K562 (cell line): ENCODE data around the gene TMEM117. TPM values are rescaled to one million over a fixed set of nuclear protein-coding genes. Genes with fewer than 3 reads are reported as not detected.

ENCODE experiments used
- CSDE1 ChIP-seq, 2 experiments: fragments of 450-650 bp; IDR thresholded peaks; 2 replicates each; pipeline ENCODE4 v1.6.1; 2016; ENCODE audit warnings: mild to moderate bottlenecking in 1 of 2
- DNMT1 ChIP-seq: fragments of 450-650 bp; IDR thresholded peaks from 2 replicates; pipeline ENCODE4 v1.6.1; 2016; ENCODE audit warnings: antibody characterized with exemption, mild to moderate bottlenecking
- FOXA3 ChIP-seq, 2 experiments: fragments of 450-650 bp in 1 of 2; sonication (generic) in 1 of 2; formaldehyde crosslinking; IDR thresholded peaks in 1 of 2; conservative IDR thresholded peaks in 1 of 2; 2 replicates each; pipeline versions ENCODE4 v1.4.0 to v1.8.0; 2020 to 2022; ENCODE audit warnings: mild to moderate bottlenecking in 2 of 2, missing genetic modification reagents in 1 of 2
- IFI16 ChIP-seq: fragments of 250-450 bp; sonication (Bioruptor Pico); IDR thresholded peaks from 2 replicates; pipeline ENCODE4 v2.1.2; 2022; ENCODE audit warnings: mild to moderate bottlenecking, inconsistent platforms
- LCOR ChIP-seq: sonication (generic); formaldehyde crosslinking; IDR thresholded peaks from 2 replicates; pipeline ENCODE4 v1.8.0; 2022; ENCODE audit warnings: mild to moderate bottlenecking, missing genetic modification reagents
- MAFG ChIP-seq: fragments of 450-650 bp; conservative IDR thresholded peaks from 2 replicates; pipeline ENCODE4 v1.6.1; 2016; ENCODE audit warnings: missing genetic modification characterization, missing compliant biosample characterization
- NFATC3 ChIP-seq: fragments of 450-650 bp; IDR thresholded peaks from 2 replicates; pipeline ENCODE4 v1.6.1; 2017; ENCODE audit warnings: mild to moderate bottlenecking
- RBM17 ChIP-seq: fragments of 200-400 bp; formaldehyde crosslinking; IDR thresholded peaks from 2 replicates; pipeline ENCODE4 v1.6.1; 2017; ENCODE audit warnings: low read depth, mild to moderate bottlenecking, low read length, borderline replicate concordance
- RHOXF2B ChIP-seq: fragments of 250-450 bp; sonication (Bioruptor Pico); conservative IDR thresholded peaks from 2 replicates; pipeline ENCODE4 v1.5.1; 2021
- SP2 ChIP-seq: IDR thresholded peaks from 2 replicates; pipeline ENCODE4 v1.6.1; 2011; ENCODE audit warnings: mild to moderate bottlenecking, low read depth, low read length, moderate library complexity; ENCODE audit not compliant: poor library complexity, severe bottlenecking; ENCODE audit errors: extremely low read depth
- ZBED1 ChIP-seq: IDR thresholded peaks from 2 replicates; pipeline ENCODE4 v1.6.1; 2014
- ZNF174 ChIP-seq: fragments of 250-450 bp; sonication (Bioruptor Pico); IDR thresholded peaks from 2 replicates; pipeline ENCODE4 v1.4.0; 2020; ENCODE audit warnings: mild to moderate bottlenecking
- polyA plus RNA-seq, 8 experiments: library from polyadenylated mRNA; depleted of rRNA in 4 of 8; stranded (reverse) in 5 of 8; unstranded in 3 of 8; fragments of >200 nt; fragmentation: Nextera tagmentation in 2 of 8; fragmentation: Illumina TruSeq in 1 of 8; extraction: Ambion mirVana in 2 of 8; extraction: Trizol in 1 of 8; gene quantifications; 2 replicates each; pipeline versions ENCODE4 v1.2.1 to v1.2.3, GENCODE V29; 2011 to 2014; ENCODE audit warnings: inconsistent platforms in 1 of 8, missing spikeins in 1 of 8
- total RNA-seq, 7 experiments: library from RNA; depleted of rRNA in 6 of 7; stranded (reverse); fragments of >200 nt in 6 of 7; fragmentation: Illumina TruSeq in 2 of 7; extraction: Trizol in 2 of 7; gene quantifications; 2 replicates each; pipeline versions ENCODE4 v1.2.1 to v1.2.3, GENCODE V29; 2011 to 2021; ENCODE audit warnings: low replicate concordance in 1 of 7
- TF ChIP-seq, protein P1 (sequence below): fragments of 450-650 bp; formaldehyde crosslinking; IDR thresholded peaks from 2 replicates; pipeline ENCODE4 v1.4.0; 2020; ENCODE audit warnings: mild to moderate bottlenecking
- TF ChIP-seq, protein P2 (sequence below): sonication (generic); formaldehyde crosslinking; IDR thresholded peaks from 2 replicates; pipeline ENCODE4 v1.8.0; 2022; ENCODE audit warnings: mild to moderate bottlenecking, missing genetic modification reagents, borderline replicate concordance
- TF ChIP-seq, protein P3 (sequence below), 3 experiments: fragments of 200-800 bp in 1 of 3; fragments of 250-450 bp in 1 of 3; fragments of 450-650 bp in 1 of 3; sonication (Bioruptor Pico) in 1 of 3; sonication (Bioruptor generic) in 1 of 3; formaldehyde crosslinking in 1 of 3; IDR thresholded peaks; 2 replicates each; pipeline versions ENCODE4 v1.6.1 to v1.8.0; 2016 to 2022; ENCODE audit warnings: mild to moderate bottlenecking in 2 of 3, missing genetic modification characterization in 2 of 3, missing compliant biosample characterization in 1 of 3, moderate library complexity in 1 of 3
- TF ChIP-seq, protein P4 (sequence below): fragments of 250-450 bp; sonication (Bioruptor Pico); IDR thresholded peaks from 2 replicates; pipeline ENCODE4 v1.8.0; 2021; ENCODE audit warnings: mild to moderate bottlenecking, moderate library complexity
- TF ChIP-seq, protein P5 (sequence below): conservative IDR thresholded peaks from 2 replicates; pipeline ENCODE4 v1.6.1; 2011; ENCODE audit warnings: low read depth, mild to moderate bottlenecking, low read length; ENCODE audit not compliant: control insufficient read depth

Gene TMEM117
- total and polyA plus RNA-seq, 9 of the 15 experiments (the other 6 are each of a cell fraction or from before 2014, with no cell fraction given) = 0.31 to 2.8 (median 1.0) TPM

DNA sequence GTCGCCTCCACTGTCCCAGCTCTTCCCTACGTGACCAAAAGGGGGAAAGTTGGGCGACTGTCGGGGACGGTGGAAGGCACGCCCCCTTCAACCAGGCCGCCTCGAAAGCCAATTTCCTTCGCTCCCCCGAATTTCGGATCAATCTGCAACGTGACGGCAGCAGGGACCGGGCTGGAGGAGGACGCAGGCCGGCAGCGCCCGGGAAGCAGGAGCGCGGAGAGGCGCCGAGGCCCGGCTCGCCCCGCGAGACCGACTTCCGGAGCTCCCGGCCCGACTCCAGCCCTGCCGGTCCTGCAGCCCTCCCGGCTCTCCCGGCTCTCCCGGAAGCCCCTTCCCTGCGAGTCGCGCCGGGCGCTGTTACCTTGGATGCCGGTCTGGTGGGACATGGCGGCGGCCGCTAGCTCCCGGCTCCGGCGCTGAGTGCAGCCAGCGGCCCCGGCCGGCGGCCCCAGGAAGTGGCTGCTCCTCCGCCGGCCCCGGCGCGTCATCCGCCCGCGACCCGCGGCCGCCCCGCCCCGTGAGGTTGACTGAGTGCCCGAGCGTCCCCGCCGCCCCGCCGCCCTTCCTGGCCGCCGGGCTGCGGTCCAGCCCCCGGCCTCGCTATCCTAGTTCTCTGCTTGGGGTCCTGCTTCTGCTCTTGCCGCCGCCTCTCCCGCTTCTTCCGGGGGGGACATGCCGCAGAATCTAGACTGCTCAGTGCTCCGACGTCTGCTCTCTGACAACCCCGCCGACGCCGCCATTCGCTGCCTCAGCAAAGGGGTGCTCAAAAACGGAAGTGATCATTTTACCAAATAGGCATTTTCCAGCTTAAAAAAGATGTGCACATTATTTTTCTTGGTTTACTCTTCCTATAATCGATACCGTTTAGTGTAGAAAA, 29.8 kb upstream of the TMEM117 start, which contains the start of gene TWF1 (continued):
- TF ChIP-seq RBM17 (no peak), NFATC3 (no peak), IFI16 (CRISPR knock-in tag) (no peak), RHOXF2B (no peak), SP2 (no peak), ZBED1 (no peak), CSDE1 (IDR thresholded peaks at IDR 0.05) (no peak), MAFG (tag) (peak; percentile 59), ZNF174 (CRISPR knock-in tag) (no peak), FOXA3 (CRISPR knock-in tag; conservative IDR thresholded peaks at IDR 0.05 in 1 of 2, IDR thresholded peaks at IDR 0.05 in 1 of 2) (no peak), LCOR (CRISPR knock-in tag) (no peak), DNMT1 (no peak)
- TF ChIP-seq, protein P1, sequence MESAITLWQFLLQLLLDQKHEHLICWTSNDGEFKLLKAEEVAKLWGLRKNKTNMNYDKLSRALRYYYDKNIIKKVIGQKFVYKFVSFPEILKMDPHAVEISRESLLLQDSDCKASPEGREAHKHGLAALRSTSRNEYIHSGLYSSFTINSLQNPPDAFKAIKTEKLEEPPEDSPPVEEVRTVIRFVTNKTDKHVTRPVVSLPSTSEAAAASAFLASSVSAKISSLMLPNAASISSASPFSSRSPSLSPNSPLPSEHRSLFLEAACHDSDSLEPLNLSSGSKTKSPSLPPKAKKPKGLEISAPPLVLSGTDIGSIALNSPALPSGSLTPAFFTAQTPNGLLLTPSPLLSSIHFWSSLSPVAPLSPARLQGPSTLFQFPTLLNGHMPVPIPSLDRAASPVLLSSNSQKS (CRISPR knock-in tag) = no peak
- TF ChIP-seq, protein P2, sequence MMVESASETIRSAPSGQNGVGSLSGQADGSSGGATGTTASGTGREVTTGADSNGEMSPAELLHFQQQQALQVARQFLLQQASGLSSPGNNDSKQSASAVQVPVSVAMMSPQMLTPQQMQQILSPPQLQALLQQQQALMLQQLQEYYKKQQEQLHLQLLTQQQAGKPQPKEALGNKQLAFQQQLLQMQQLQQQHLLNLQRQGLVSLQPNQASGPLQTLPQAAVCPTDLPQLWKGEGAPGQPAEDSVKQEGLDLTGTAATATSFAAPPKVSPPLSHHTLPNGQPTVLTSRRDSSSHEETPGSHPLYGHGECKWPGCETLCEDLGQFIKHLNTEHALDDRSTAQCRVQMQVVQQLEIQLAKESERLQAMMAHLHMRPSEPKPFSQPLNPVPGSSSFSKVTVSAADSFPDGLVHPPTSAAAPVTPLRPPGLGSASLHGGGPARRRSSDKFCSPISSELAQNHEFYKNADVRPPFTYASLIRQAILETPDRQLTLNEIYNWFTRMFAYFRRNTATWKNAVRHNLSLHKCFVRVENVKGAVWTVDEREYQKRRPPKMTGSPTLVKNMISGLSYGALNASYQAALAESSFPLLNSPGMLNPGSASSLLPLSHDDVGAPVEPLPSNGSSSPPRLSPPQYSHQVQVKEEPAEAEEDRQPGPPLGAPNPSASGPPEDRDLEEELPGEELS = 0 out of 2 replicates have a peak, but pooled peaks have one; percentile 36
- TF ChIP-seq, protein P3, sequence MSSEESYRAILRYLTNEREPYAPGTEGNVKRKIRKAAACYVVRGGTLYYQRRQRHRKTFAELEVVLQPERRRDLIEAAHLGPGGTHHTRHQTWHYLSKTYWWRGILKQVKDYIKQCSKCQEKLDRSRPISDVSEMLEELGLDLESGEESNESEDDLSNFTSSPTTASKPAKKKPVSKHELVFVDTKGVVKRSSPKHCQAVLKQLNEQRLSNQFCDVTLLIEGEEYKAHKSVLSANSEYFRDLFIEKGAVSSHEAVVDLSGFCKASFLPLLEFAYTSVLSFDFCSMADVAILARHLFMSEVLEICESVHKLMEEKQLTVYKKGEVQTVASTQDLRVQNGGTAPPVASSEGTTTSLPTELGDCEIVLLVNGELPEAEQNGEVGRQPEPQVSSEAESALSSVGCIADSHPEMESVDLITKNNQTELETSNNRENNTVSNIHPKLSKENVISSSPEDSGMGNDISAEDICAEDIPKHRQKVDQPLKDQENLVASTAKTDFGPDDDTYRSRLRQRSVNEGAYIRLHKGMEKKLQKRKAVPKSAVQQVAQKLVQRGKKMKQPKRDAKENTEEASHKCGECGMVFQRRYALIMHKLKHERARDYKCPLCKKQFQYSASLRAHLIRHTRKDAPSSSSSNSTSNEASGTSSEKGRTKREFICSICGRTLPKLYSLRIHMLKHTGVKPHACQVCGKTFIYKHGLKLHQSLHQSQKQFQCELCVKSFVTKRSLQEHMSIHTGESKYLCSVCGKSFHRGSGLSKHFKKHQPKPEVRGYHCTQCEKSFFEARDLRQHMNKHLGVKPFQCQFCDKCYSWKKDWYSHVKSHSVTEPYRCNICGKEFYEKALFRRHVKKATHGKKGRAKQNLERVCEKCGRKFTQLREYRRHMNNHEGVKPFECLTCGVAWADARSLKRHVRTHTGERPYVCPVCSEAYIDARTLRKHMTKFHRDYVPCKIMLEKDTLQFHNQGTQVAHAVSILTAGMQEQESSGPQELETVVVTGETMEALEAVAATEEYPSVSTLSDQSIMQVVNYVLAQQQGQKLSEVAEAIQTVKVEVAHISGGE (CRISPR knock-in tag; IDR thresholded peaks at IDR 0.05) = peak in 1 of 3 experiments; percentile 84; a peak in 2 of 6 replicates
- TF ChIP-seq, protein P4, sequence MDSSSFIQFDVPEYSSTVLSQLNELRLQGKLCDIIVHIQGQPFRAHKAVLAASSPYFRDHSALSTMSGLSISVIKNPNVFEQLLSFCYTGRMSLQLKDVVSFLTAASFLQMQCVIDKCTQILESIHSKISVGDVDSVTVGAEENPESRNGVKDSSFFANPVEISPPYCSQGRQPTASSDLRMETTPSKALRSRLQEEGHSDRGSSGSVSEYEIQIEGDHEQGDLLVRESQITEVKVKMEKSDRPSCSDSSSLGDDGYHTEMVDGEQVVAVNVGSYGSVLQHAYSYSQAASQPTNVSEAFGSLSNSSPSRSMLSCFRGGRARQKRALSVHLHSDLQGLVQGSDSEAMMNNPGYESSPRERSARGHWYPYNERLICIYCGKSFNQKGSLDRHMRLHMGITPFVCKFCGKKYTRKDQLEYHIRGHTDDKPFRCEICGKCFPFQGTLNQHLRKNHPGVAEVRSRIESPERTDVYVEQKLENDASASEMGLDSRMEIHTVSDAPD (CRISPR knock-in tag) = no peak
- TF ChIP-seq, protein P5, sequence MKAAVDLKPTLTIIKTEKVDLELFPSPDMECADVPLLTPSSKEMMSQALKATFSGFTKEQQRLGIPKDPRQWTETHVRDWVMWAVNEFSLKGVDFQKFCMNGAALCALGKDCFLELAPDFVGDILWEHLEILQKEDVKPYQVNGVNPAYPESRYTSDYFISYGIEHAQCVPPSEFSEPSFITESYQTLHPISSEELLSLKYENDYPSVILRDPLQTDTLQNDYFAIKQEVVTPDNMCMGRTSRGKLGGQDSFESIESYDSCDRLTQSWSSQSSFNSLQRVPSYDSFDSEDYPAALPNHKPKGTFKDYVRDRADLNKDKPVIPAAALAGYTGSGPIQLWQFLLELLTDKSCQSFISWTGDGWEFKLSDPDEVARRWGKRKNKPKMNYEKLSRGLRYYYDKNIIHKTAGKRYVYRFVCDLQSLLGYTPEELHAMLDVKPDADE = peak; percentile 69; the same call in 1 of the 2 replicates
